ENCODE measurements around the gene CGNL1.

Gene CGNL1

GRCh38 chr15:57557267-57557666 is 181.0 kb downstream of the CGNL1 start:
- H3K27me3 ChIP-seq (ENCODE audit: control insufficient read depth in 1 of 2, insufficient read depth in 1 of 2, low read length in 2 of 2), result no peaks in the 10 kb centered on the region
- H3K23ac ChIP-seq (ENCODE audit: low read length in 2 of 2), result no peak overlapping the region
- no peak overlapping the region for H4K91ac ChIP-seq (ENCODE audit: low read length)
- H3K9ac ChIP-seq (ENCODE audit: low read length), result no peak overlapping the region
- H2BK5ac ChIP-seq (ENCODE audit: low read depth, low read length, poor library complexity, severe bottlenecking), result no peak overlapping the region
- no peak overlapping the region for H3K18ac ChIP-seq (ENCODE audit: low read depth in 1 of 2, low read length in 2 of 2)
- no peak overlapping the region for H2BK15ac ChIP-seq (ENCODE audit: low read depth, poor library complexity, severe bottlenecking)
- H2BK12ac ChIP-seq (ENCODE audit: low read length in 2 of 2), result no peak overlapping the region
- H3K4me1 ChIP-seq (ENCODE audit: control insufficient read depth, insufficient read depth, low read depth, low read length), result peaks cover 21% of the 10 kb centered on the region
- no peak for DNase-seq
- no peak overlapping the region for H3K4ac ChIP-seq (ENCODE audit: low read depth in 1 of 2, low read length in 2 of 2)
- no peaks in the 10 kb centered on the region for H3K79me1 ChIP-seq (replicated peaks; ENCODE audit: low read length, poor library complexity, severe bottlenecking)
- H3K27ac ChIP-seq (ENCODE audit: low read length, poor library complexity, severe bottlenecking), result no peak overlapping the region
- H3K4me3 ChIP-seq (ENCODE audit: insufficient read depth in 1 of 2, low read depth in 1 of 2, low read length in 2 of 2), result no peak overlapping the region
- no peaks in the 10 kb centered on the region for H3K9me3 ChIP-seq (ENCODE audit: control insufficient read depth, low read length)
- H2AK5ac ChIP-seq (ENCODE audit: low read length, severe bottlenecking), result no peak overlapping the region
- H3K36me3 ChIP-seq (ENCODE audit: control insufficient read depth in 1 of 2, insufficient read depth in 2 of 2, low read depth in 1 of 2, low read length in 2 of 2), result peaks cover 0 to 28% of the 10 kb centered on the region in 2 experiments
- H4K8ac ChIP-seq (ENCODE audit: low read length), result no peak overlapping the region
- H3K4me2 ChIP-seq (ENCODE audit: low read length, poor library complexity, severe bottlenecking), result no peak overlapping the region
- no peak overlapping the region for H3K14ac ChIP-seq (ENCODE audit: low read length in 2 of 2)
- no peak overlapping the region for H2BK120ac ChIP-seq (ENCODE audit: low read depth, low read length)
- H2AFZ ChIP-seq (ENCODE audit: low read depth, low read length), result no peak overlapping the region
- WGBS, result 90% methylated on average over 3 of the region's 3 CpGs

DNA sequence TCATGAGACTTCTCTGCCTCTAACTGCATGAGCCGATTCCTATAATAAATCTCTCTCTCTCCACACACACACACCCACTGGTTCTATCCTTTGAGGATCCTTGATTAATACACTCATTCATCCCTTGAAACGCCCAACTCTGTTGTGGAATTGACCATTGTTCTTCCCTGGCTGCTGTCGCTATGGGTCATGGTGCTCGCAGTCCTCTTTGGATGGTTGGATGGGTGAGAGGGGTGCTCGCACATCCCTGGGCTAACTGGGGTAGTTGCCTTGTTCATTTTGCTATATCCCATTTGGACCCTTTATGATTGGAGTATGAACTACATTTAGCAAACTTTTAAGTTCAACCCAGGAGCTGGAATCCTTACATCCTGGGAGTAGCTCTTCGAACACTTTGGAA is 181.5 kb downstream of the CGNL1 start:
- Histone ChIP-seq H2AK5ac (ENCODE audit: low read length, severe bottlenecking) (no peak overlapping the region), H3K79me1 (replicated peaks; ENCODE audit: low read length, poor library complexity, severe bottlenecking) (no peaks in the 10 kb centered on the region), H2BK5ac (ENCODE audit: low read depth, low read length, poor library complexity, severe bottlenecking) (no peak overlapping the region), H2BK12ac (ENCODE audit: low read length in 2 of 2) (no peak overlapping the region), H3K18ac (ENCODE audit: low read depth in 1 of 2, low read length in 2 of 2) (no peak overlapping the region), H3K36me3 (ENCODE audit: control insufficient read depth in 1 of 2, insufficient read depth in 2 of 2, low read depth in 1 of 2, low read length in 2 of 2) (peaks cover 0 to 26% of the 10 kb centered on the region in 2 experiments), H2BK120ac (ENCODE audit: low read depth, low read length) (no peak overlapping the region), H4K91ac (ENCODE audit: low read length) (no peak overlapping the region), H3K14ac (ENCODE audit: low read length in 2 of 2) (no peak overlapping the region), H3K4me3 (ENCODE audit: insufficient read depth in 1 of 2, low read depth in 1 of 2, low read length in 2 of 2) (no peak overlapping the region), H3K23ac (ENCODE audit: low read length in 2 of 2) (no peak overlapping the region), H3K4me2 (ENCODE audit: low read length, poor library complexity, severe bottlenecking) (no peak overlapping the region), H3K27ac (ENCODE audit: low read length, poor library complexity, severe bottlenecking) (no peak overlapping the region), H4K8ac (ENCODE audit: low read length) (no peak overlapping the region), H3K4ac (ENCODE audit: low read depth in 1 of 2, low read length in 2 of 2) (no peak overlapping the region), H2BK15ac (ENCODE audit: low read depth, poor library complexity, severe bottlenecking) (no peak overlapping the region), H3K9ac (ENCODE audit: low read length) (no peak overlapping the region), H3K4me1 (ENCODE audit: control insufficient read depth, insufficient read depth, low read depth, low read length) (peaks cover 17% of the 10 kb centered on the region), H3K27me3 (ENCODE audit: control insufficient read depth in 1 of 2, insufficient read depth in 1 of 2, low read length in 2 of 2) (no peaks in the 10 kb centered on the region), H2AFZ (ENCODE audit: low read depth, low read length) (no peak overlapping the region), H3K9me3 (ENCODE audit: control insufficient read depth, low read length) (no peaks in the 10 kb centered on the region)
- no peak for DNase-seq
- WGBS, result 96% methylated on average over 5 of the region's 6 CpGs

DNA sequence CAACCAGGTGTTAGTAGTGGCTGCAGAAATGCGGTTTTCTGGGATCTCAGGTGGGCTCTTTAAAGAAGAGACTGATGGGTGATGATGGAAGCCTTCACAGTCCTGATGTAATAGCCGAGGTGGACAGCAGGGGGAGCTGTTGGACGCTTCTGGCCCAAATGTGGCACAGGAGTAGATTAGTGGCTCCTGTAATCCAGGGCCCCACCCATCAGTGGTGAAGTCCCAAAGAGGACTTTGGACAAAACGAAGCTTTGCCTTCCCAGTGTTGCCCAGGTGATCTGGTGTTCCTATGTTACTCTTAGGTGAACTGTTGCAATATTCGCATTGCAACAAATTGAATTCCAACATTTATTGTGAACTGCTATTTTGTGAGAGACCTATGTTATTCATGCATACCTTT is 183.6 kb downstream of the CGNL1 start:
- Histone ChIP-seq H3K4me1 (ENCODE audit: control insufficient read depth, insufficient read depth, low read depth, low read length) (peaks cover 3% of the 10 kb centered on the region), H3K4me3 (ENCODE audit: insufficient read depth in 1 of 2, low read depth in 1 of 2, low read length in 2 of 2) (no peak overlapping the region), H3K9me3 (ENCODE audit: control insufficient read depth, low read length) (no peaks in the 10 kb centered on the region), H3K18ac (ENCODE audit: low read depth in 1 of 2, low read length in 2 of 2) (no peak overlapping the region), H3K4me2 (ENCODE audit: low read length, poor library complexity, severe bottlenecking) (no peak overlapping the region), H3K79me1 (replicated peaks; ENCODE audit: low read length, poor library complexity, severe bottlenecking) (no peaks in the 10 kb centered on the region), H2BK12ac (ENCODE audit: low read length in 2 of 2) (no peak overlapping the region), H3K27ac (ENCODE audit: low read length, poor library complexity, severe bottlenecking) (no peak overlapping the region), H3K14ac (ENCODE audit: low read length in 2 of 2) (no peak overlapping the region), H3K27me3 (ENCODE audit: control insufficient read depth in 1 of 2, insufficient read depth in 1 of 2, low read length in 2 of 2) (no peaks in the 10 kb centered on the region), H2AK5ac (ENCODE audit: low read length, severe bottlenecking) (no peak overlapping the region), H2BK15ac (ENCODE audit: low read depth, poor library complexity, severe bottlenecking) (no peak overlapping the region), H2BK120ac (ENCODE audit: low read depth, low read length) (no peak overlapping the region), H4K91ac (ENCODE audit: low read length) (no peak overlapping the region), H3K4ac (ENCODE audit: low read depth in 1 of 2, low read length in 2 of 2) (no peak overlapping the region), H3K23ac (ENCODE audit: low read length in 2 of 2) (no peak overlapping the region), H3K36me3 (ENCODE audit: control insufficient read depth in 1 of 2, insufficient read depth in 2 of 2, low read depth in 1 of 2, low read length in 2 of 2) (peaks cover 0 to 12% of the 10 kb centered on the region in 2 experiments), H2AFZ (ENCODE audit: low read depth, low read length) (no peak overlapping the region), H2BK5ac (ENCODE audit: low read depth, low read length, poor library complexity, severe bottlenecking) (no peak overlapping the region), H4K8ac (ENCODE audit: low read length) (no peak overlapping the region), H3K9ac (ENCODE audit: low read length) (no peak overlapping the region)
- whole genome bisulfite sequencing, result 3% methylated on average over 4 of the region's 5 CpGs
- DNase-seq, result peak; percentile 40

DNA sequence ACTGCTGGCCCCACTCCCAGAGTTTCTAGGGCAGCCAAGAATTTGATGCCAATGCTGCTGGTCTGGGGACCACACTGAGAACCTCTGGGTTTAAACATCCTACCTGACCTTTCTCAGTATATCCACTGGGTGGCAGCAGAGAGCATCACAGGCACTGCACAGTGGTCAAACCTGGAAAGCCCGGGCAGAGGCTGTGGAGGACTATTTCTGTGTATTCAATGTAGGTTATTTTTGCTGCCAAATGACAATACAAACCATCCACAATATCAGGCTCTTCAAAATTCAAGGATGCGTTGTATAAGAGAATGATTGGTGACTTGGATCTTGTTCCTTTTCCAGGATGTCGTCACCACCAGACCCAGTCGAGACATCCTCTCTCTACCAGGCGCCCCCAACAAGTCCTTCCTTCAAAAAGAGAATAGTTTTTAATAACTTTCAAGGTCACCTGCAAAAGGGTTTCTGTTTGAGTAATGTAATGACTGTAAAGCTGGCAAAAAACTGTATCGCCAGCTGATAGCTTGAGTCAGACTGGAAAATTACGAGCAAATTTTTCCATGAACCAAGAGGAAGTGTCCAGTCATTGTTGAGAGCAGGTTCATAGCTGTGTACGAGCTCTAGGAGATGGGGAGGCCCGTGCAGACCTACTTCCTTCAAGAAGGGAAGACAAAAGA is 184.9 kb downstream of the CGNL1 start:
- Histone ChIP-seq H3K79me1 (replicated peaks; ENCODE audit: low read length, poor library complexity, severe bottlenecking) (no peaks in the 10 kb centered on the region), H3K4me1 (ENCODE audit: control insufficient read depth, insufficient read depth, low read depth, low read length) (no peaks in the 10 kb centered on the region), H3K9me3 (ENCODE audit: control insufficient read depth, low read length) (no peaks in the 10 kb centered on the region), H4K91ac (ENCODE audit: low read length) (no peak overlapping the region), H2AFZ (ENCODE audit: low read depth, low read length) (no peak overlapping the region), H3K18ac (ENCODE audit: low read depth in 1 of 2, low read length in 2 of 2) (no peak overlapping the region), H3K9ac (ENCODE audit: low read length) (peak overlapping the region; percentile 34), H3K4ac (ENCODE audit: low read depth in 1 of 2, low read length in 2 of 2) (no peak overlapping the region), H4K8ac (ENCODE audit: low read length) (no peak overlapping the region), H2BK12ac (ENCODE audit: low read length in 2 of 2) (no peak overlapping the region), H3K27me3 (ENCODE audit: control insufficient read depth in 1 of 2, insufficient read depth in 1 of 2, low read length in 2 of 2) (no peaks in the 10 kb centered on the region), H2AK5ac (ENCODE audit: low read length, severe bottlenecking) (no peak overlapping the region), H2BK120ac (ENCODE audit: low read depth, low read length) (no peak overlapping the region), H3K4me2 (ENCODE audit: low read length, poor library complexity, severe bottlenecking) (no peak overlapping the region), H3K27ac (ENCODE audit: low read length, poor library complexity, severe bottlenecking) (no peak overlapping the region), H2BK5ac (ENCODE audit: low read depth, low read length, poor library complexity, severe bottlenecking) (no peak overlapping the region), H3K4me3 (ENCODE audit: insufficient read depth in 1 of 2, low read depth in 1 of 2, low read length in 2 of 2) (no peak overlapping the region), H2BK15ac (ENCODE audit: low read depth, poor library complexity, severe bottlenecking) (no peak overlapping the region), H3K14ac (ENCODE audit: low read length in 2 of 2) (no peak overlapping the region), H3K36me3 (ENCODE audit: control insufficient read depth in 1 of 2, insufficient read depth in 2 of 2, low read depth in 1 of 2, low read length in 2 of 2) (peaks cover 0 to 12% of the 10 kb centered on the region in 2 experiments), H3K23ac (ENCODE audit: low read length in 2 of 2) (no peak overlapping the region)
- peak; percentile 76 for DNase-seq
- 57% methylated on average over 4 of the region's 9 CpGs for WGBS
